GM21576 (cell line): Measurements from ENCODE around the gene ZNF746.
"Not testable (repeated sequence)": the region's sequence is repeated elsewhere in the genome, so short reads cannot be mapped to it uniquely, and the experiment has no call there.

Experiments
- ATAC-seq: cut with Tn5 transposase; IDR thresholded peaks from one replicate; pipeline ENCODE4 v1.9.1; 2021; ENCODE audit warnings: mild to moderate bottlenecking, moderate library complexity; ENCODE audit not compliant: unreplicated experiment

ZNF746 gene

DNA sequence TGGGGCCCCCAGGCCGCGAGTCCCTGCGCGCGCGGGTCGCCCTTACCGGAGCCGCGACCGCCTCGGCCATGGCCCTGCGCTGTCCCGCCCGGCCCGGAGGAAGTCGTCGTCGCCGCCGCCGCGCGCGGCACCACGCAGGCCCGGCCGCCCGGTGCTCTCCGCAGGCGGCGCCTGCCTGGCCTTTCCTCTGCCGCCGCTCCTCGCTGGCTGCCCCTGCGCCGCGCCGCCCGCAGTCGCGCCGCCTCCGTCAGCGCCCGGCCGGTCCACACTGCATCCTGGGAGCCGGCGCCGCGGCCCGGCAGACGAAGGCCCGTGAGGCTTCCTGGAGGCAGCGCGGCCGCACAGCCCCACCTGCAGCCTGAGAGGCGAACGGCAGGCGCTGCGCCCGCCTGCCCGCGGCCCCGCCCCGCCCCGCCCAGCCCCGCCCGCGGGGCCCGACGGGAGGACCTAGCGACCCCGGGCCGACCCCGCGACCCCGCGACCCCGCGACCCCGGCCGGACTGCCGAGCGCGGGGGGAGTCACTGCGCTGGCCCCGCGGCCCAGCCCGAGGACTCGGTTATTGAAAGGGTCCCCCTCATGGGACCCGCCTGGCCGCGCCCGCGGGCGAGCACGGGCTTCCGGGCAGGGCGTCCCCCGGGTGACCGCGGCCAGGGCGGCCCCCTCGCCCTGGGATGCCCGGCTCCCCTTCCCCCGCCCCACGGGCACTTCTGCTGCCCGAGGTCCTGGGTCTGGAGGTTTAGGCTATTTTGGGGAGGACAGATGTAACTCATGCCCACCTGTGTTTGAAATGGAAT, at the start of gene ZNF746:
TSS of gene ZNF746 (minus strand) at position 343 of the 795 bp plus-strand sequence. CDS start at position 70, 273 bp downstream.
- peak; percentile 93 for ATAC-seq

DNA sequence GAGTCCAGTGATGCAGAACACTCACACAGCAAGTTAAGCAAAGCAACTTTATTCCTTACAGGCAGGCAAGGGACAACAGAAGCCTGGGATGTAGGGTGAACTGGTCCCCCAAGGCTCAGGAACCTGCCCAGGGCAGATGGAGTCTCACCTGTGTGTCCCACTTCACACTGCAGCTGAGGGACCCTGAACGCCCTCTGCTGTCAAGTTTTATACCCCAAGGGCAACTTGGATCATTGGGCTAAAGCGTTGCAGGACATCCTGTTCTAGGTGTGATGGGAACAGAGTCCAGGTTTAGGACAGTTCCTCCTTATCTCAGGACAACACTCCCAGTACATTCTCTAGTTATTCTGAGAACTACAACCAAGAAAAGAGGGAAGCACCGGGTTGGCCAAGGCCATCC, 49.5 kb upstream of the ZNF746 start:
- ATAC-seq: no peak

DNA sequence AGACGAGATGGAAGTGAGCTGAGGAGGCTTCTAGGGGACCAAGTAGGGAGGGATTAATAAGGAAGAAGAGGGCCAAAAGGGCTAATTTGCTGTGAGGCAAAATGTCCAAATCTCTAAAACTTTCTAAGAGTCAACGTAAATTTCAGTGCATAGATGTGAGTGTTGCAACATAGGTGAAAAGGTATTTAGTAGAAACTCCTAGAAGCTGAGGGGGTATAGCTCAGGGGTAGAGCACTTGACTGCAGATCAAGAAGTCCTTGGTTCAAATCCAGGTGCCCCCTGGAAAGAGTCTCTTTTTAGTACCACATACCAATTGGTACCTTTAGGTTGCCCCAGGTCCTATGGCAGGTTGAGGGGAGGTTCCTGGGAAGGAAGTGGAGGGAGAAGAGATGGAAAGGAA, 48.7 kb upstream of the ZNF746 start:
- no peak for ATAC-seq

DNA sequence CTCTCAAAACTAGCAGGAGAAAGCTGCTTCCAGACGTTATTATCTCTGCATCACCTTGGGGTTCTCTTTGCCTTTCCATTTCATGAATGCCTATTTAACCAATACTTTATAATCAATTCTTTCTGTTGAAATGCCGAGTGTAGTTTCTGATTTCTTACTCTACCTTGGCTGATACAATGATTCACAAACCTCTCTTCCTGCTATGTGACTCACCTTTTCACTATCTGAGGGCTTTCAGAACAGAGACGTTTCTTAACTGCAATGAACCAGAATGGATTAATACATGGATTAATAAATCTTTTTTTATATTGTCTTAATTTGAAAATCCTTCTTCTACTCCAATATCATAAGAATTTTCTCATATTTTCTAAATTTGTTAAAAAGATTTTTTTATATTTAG, 46.4 kb upstream of the ZNF746 start:
- ATAC-seq: no peak

DNA sequence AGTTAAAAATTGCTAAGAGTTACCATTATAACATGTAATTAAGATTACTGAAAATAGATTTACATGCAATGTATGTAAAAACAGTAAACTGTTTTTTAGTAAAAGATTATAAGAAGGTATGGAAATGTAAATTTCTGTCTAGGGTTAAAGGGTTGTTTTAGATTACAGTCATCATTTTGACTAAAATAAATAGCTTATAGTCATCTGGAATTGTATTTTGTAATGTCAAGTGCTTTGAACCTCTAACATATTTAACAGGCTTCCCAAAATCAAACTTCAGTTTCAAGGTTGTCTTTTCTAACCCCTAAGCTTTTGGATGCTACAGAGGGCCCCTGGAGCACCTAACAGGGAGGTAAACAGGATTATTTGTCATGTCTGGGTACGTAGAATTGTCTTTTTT, 35.0 kb upstream of the ZNF746 start:
- ATAC-seq: no peak

DNA sequence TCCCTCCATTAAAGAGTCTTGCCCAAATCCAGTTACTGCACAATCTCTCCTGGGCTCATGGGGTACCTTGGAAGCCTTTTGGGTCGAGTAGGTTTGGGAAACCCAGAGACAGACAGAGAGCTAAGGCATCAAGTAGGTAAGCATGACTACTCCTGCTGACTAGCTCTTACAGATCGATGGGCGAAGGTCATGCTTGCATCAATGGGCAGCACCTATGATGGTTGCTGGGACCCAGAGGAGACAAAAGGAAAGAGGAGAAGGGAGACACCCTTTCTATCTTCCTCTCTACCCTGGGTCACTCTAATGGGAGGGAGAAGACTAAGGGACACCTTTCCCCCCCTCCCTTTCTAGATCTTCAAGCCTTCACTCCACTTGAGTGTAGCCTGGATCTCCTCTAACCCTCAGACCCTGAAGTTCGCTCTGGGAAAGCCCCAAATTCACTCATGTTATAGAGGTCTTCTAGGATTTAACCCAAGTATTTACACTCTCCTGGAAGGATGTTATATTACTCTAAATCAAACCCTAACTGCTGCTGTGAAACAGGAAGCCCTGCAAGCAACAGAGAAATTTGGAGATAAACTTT, 31.6 kb upstream of the ZNF746 start:
- no peak for ATAC-seq

DNA sequence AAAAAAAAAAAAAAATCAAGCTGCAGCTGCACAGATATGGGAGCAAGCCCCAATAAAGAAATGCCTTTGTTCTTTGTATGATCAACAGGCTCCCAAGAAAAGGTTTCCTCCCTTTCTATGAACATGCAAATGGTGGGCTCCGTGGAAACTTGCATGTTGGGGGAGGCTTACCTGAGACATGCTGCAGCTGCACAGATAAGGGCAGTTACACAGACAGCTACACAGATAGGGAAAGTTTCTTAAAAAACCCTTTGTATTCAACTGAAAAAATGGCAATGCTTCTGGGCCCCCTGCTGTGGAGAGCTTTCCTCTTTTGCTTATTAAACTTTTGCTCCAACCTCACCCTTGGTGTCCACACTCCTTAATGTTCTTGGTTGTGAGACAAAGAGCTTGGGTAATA, 29.8 kb upstream of the ZNF746 start:
- ATAC-seq: no peak

DNA sequence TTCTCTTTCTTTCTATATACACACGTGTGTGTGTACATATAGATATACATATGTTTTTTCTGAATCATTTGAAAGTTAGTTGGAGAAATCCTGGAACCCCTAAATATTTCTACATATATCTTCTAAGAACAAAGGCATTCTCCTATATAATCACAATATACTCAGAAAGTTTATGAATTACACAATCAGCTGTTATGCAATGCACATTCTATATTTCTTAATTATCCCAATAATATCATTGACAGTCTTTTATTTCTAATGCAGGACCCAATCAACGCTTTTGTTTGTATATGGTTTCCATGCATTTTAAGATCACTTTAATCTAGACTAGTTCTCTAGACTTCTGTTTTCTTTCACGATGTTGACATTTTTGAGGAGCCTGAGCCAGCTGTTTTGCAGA, 27.7 kb upstream of the ZNF746 start:
- no peak for ATAC-seq

DNA sequence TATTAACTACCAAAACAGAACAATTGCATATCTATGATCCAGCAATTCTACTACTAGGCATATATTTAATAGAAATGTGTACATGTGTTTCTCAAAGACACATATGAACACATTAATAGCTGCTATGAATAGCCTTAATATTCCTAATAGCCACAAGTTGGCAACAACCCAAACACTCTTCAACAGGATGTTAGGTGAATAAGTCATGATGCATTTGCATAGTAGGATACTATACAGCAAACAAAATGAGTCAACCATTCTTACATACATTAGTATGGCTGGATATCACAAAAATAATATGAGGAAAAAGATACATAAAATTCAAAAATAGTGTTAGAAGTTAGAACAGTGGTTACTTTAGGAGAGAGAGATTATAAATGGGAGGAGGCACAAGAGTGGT, 26.8 kb upstream of the ZNF746 start:
- no peak for ATAC-seq

DNA sequence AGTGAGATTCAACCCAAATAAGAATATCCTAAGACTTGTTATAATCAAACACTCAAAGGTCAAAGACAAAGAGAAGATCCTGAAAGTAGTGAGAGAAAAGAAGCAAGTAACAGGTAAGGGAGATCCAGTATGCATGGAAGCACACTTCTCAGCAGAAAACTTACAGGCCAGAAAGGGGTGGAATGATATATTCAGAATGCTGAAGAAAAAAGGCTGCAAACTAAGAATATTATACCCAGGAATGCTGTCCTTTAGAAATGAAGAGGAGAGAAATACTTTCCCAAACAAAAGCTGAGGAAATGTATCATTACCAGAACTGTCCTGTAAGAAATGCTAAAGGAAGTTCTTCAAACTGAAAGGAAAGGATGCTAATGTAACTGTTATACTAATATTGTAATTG, 12.6 kb upstream of the ZNF746 start:
- no peak for ATAC-seq

DNA sequence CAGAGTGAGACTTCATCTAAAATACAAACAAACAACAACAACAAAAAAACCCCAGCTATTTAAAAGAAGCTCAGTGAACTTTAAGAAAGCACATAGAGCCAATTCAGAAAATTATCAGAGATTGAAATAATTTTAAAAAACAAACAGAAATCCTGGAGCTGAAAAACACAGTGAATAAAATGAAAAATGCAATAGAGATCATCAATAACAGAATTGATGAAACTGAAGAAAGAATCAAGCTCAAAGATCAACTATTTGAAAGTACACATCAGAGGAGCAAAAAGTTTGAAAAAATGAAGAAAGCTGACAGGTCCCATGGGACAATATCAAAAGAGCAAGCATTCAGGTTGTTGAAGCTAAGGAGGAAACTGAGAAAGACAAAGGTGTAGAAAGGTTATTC, 12.2 kb upstream of the ZNF746 start:
- ATAC-seq: no peak

DNA sequence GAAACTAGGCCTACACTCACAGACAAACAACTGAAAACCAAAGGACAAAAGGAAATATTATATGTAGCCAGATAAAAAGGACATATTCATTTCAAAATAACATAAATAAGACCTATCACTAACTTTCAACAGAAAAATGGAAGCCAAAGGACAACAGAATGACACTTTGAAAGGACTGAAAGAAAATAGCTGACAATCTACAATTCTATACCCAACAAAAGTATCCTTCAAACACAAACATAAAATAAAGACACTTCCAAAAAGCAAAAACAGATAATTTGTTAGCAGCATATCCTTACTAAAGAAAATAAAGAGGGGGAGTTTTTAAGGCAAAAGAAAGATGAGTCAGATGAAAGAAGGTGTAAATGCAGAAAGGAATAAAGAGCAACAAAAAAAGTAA, 7.9 kb upstream of the ZNF746 start:
- ATAC-seq: no peak

DNA sequence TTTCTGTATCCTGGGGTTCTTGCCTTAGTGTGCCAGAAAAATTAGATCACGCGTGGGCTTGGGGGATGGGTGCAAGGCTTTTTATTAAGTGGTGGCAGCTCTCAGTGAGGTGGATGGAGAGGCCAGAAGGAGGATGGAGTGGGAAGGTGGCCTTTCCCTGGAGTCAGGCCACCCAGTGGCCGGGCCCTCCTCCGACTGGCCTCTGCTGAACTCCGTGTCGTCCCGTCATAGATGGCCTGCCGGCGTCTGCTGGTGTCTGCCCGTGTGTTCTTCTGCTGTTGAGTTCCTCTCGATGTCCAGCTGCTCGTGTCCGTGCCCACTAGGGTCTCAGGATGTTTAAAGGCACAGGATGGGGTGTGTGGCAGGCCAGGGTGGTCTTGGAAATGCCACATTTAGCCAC, 4.0 kb upstream of the ZNF746 start:
- no peak for ATAC-seq

DNA sequence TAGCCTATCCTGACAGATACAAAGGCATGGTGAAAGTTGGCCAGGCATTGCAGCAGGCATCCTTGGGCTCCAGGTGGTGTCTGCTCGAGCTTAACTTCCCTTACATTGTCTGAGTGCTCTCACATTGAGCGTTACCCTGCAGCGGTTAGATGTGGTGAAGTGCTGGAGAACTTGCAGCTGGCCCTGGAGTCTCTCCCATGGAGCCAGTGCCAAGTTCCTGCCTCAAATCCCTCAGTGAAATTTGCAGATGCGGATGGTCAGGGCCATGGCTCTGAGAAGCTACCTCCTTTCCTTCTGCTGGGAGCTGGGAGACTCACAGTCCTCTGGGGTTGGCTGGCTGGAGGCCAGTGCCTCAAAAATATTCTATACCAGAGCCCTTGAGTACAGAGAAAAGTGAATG, 3.3 kb upstream of the ZNF746 start:
- ATAC-seq: no peak

DNA sequence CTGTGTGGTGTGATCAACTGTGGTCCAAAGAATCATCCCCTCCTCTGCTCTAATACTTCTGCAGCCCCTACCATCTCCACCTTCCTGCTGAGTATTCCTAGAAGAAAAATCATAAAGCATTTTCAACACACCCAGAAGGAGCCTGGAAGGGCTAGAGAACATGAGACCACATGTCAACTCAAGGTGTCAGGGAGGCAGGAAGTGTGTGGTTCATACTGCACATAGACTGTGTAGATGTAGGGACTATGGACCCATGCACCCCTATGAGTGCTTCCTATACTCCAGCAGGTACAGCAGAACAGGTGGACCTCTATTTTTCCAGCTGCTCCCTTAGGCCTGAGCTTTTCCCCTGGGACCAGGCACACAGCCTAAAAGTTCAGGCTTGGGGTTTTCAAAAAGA, 2.6 kb upstream of the ZNF746 start:
- no peak for ATAC-seq

DNA sequence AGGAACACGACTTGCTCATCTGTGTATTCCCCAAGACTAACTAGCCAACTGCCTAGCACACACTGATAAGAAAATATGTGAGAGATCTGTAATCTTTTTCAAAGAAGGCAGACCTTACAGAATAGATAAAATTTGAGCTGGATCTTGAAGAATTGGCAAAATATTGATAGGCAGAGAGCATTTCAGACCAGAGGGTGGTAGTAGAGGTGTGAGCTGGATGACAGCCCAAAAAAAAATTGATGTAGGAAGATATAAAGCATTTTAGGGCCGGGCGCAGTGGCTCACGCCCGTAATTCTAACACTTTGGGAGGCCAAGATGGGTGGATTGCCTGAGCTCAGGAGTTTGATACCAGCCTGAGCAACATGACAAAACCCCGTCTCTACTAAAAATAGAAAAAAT, 1.2 kb upstream of the ZNF746 start:
- no peak for ATAC-seq

DNA sequence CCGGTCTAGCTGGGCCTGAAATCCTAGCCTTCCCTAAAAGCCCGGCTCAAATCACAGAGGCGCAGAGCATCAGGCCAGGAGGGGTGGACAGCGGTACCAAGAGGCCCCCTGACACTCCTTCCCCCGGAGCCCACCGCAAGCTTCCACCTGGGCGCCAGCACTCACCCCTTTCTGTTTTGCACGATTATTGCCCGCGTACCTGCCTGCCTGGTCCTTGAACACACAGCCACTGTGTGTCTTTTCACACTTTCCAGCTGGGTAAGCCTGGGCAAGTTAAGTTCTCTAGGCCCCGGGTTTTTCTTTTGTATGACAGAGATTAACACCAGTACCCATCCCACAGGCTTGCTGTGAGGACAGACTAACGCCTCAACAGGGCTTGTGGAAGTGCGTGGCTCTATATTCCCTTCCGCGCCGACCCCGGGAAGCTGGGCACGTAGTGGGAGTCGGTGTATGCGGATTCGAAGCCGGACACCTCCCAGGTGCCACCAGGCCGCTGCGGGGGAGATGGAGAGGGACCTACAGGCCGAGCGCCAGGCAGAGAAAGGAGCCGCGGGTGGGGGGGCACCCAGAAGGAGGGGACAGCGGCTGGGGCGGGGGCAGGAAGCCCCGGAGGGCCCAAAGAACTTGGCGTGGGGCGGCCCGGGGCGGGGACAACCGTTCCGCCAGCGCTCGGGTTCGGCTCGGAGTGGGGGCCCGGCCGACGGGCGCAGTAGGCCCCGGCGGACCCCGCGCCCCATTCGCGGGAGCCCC, 792 bp downstream of the ZNF746 start:
- peak; percentile 21 for ATAC-seq

DNA sequence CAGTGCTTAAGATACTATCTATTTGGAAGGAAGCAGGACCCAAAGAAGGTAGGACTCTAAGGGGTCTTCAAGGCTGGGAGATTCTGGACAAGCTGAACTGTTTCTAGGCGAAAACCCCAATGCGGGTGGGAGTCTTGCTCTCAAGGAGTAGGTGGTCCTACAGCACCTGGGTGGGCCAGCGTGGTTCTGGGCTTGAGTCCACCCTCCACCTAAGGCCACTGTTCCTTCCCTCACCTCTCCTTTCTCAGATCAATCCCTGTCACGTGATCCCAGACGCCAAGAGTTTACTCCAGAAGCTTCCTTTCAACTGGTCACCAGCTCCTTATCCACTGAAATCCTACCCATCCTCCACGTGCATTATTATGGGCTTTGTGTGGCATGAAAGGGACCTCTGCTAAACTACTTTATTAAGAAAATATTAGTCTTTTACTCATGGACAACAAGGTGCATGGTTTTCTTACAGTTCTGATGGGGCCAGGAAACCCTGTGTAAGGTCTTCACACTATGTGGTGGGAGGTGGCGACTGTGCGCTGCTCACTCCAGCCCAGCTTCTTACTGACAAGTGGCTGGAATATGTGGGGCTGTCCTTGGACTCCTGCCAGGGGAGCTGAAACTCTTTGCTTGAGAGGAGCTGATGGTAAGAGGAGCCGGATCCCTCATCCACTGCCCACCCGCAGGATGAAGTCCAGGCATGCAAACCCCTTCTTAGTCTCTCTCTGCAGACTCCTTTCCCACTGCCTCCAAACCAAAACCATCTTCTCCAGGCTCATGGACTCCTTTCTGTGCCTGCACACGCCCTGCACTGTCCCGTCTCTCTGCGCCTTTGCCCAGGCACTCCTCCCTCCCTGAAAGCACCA, 1.6 kb downstream of the ZNF746 start:
- ATAC-seq: no peak

DNA sequence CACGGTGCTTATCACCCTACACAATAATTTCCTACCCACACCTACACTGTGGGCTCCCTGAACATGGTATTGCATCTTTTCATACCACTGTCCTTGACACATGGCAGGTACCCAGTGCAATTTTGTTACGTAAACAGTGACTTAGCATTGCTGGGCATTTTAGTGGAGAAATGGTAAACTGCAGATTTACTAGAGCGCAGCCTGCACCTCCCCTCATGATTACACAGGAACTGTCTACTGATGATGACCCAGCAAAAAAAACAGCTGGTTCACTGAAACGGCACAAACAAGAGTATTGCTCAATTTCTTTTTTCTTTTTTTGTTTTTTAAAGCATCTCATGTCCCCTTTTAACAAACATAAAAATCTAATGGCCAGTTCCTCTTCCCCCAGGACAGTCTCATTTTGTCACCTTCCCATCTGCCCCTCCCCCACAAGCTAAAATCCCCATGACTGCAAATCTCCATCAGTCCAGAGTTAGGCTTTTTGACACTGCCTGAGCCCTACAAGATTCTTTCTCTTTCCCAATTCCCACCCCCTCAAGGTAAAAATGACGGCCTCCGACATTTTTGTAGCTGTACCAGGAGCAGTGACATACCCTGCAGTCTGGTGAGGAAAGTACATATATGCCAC, 2.8 kb downstream of the ZNF746 start:
- ATAC-seq: no peak

DNA sequence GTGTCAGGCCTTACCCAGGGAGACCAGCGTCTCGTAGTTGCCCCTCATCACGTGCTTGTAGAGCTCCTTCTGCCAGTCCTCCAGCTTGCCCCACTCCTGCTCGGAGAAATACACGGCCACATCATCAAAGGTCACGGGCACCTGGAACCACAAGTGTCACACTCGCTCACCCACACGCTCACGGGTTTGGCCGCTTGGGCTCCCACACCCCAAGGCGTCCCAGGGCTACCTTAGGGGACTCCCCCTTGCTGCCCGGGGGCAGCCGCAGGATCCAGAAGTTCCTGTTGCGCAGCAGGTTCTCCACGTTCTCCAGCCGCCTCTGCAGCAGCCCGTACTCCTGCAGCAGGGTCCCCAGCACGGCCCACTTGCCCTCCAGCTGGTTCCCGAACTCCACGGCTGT, 3.6 kb downstream of the ZNF746 start:
- not testable (repeated sequence) for ATAC-seq

DNA sequence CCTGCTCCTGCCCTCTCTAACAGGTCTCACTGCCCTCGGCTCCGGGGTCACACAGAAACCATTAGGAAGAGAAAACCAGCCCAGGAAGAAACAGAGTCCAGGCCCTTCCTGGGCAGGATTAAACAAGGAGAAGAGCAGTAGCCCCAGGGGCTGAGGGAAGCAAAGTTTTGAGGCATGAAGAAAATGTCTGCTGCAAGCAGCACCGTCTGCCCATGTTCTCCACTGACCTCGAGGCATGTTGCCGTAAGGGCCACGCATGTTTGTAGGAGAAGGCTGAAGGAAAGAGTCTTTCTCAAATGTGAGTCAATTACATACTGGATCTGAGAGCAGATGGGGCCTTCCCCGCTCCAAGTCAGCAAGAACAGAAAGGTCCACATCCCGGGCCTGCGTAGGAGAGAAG, 4.2 kb downstream of the ZNF746 start:
- ATAC-seq: no peak
